K562 (cell line): Measurements from ENCODE around the gene PXN. TPM values are rescaled to one million over a fixed set of nuclear protein-coding genes. Genes with fewer than 3 reads are reported as not detected.
"Not testable (repeated sequence)": the region's sequence is repeated elsewhere in the genome, so short reads cannot be mapped to it uniquely, and the experiment has no call there.

ENCODE experiments used
- ATAC-seq: fragments of 200-7000 bp; cut with Tn5 transposase; 3 replicates; pipeline ENCODE4 v1.9.1; 2020; ENCODE audit warnings: moderate library complexity
- BruUV-seq: library from RNA; stranded (reverse); fragments of 400-500 nt; replicated peaks from 2 replicates; lab custom pipeline; 2021; lab: Mats Ljungman, UMichigan
- CTCF ChIA-PET: fragments of 300-600 bp; formaldehyde crosslinking; extraction: SDS; loops from one replicate; lab custom pipeline; 2021; ENCODE audit warnings: low intra/inter-chr PET ratio; lab: Yijun Ruan, JAX
- POLR2A ChIA-PET: fragments of 300-600, 350-650 bp; sonication (Branson Sonifier 250); formaldehyde crosslinking; extraction: SDS; loops from one replicate; lab custom pipeline; 2021; ENCODE audit warnings: antibody characterized with exemption, inconsistent platforms; lab: Yijun Ruan, JAX
- DNase-seq, 4 experiments: peaks; one replicate each; pipeline versions ENCODE4 v3.0.0 to v3.0.0-alpha.2; 2011 to 2018; ENCODE audit warnings: low spot score in 3 of 4, mixed read lengths in 3 of 4; ENCODE audit errors: extremely low read depth in 1 of 4
- FAIRE-seq: peaks from 2 replicates; lab custom pipeline; 2011; peaks lifted over from hg19 to GRCh38; lab: Jason Lieb, UNC
- H2AFZ ChIP-seq: 2 replicates; pipeline ENCODE4 v1.6.0; 2011; ENCODE audit warnings: low read depth, low read length, control low read depth, inconsistent platforms
- H3K27ac ChIP-seq: fragments of 200-600 bp; 3 replicates; pipeline ENCODE4 v1.8.0; 2011; ENCODE audit warnings: low read depth, mild to moderate bottlenecking, control low read depth, inconsistent platforms, low read length, moderate library complexity, mixed read lengths; ENCODE audit errors: extremely low read depth
- H3K27me3 ChIP-seq, 2 experiments: fragments of 300-600 bp in 1 of 2; 2 replicates in 1 of 2; 3 replicates in 1 of 2; pipeline versions ENCODE4 v1.6.0 to v1.8.0; 2011; ENCODE audit warnings: inconsistent platforms in 2 of 2, low read length in 2 of 2, mild to moderate bottlenecking in 1 of 2, mixed read lengths in 1 of 2, moderate library complexity in 1 of 2; ENCODE audit not compliant: control insufficient read depth in 2 of 2, insufficient read depth in 2 of 2
- H3K36me3 ChIP-seq: fragments of 300-600 bp; 3 replicates; pipeline ENCODE4 v1.8.0; 2011; ENCODE audit warnings: mild to moderate bottlenecking, low read length, inconsistent platforms; ENCODE audit not compliant: control insufficient read depth, insufficient read depth
- H3K4me1 ChIP-seq, 2 experiments: fragments of 200-600 bp in 1 of 2; replicated peaks in 1 of 2; 2 replicates in 1 of 2; 3 replicates in 1 of 2; pipeline versions ENCODE4 v1.5.1 to v1.8.0; 2011; ENCODE audit warnings: inconsistent platforms in 2 of 2, low read length in 2 of 2, mild to moderate bottlenecking in 1 of 2, mixed read lengths in 1 of 2, moderate library complexity in 1 of 2; ENCODE audit not compliant: control insufficient read depth in 2 of 2, insufficient read depth in 2 of 2
- H3K4me2 ChIP-seq: 2 replicates; pipeline ENCODE4 v1.6.1; 2011; ENCODE audit warnings: low read length, control low read depth, inconsistent platforms, mixed read lengths; ENCODE audit not compliant: insufficient read depth
- H3K4me3 ChIP-seq: fragments of 200-600 bp; sonication (generic), shearing (Covaris generic); 2 replicates; pipeline ENCODE4 v1.5.1; 2016; ENCODE audit warnings: control low read depth, inconsistent platforms
- H3K79me2 ChIP-seq: fragments of 200-600 bp; 3 replicates; pipeline ENCODE4 v1.8.0; 2011; ENCODE audit warnings: low read length, inconsistent platforms; ENCODE audit not compliant: control insufficient read depth, insufficient read depth
- H3K9ac ChIP-seq, 2 experiments: 2 replicates each; pipeline versions ENCODE4 v1.6.0 to v1.6.1; 2011; ENCODE audit warnings: low read depth in 2 of 2, low read length in 2 of 2, control low read depth in 1 of 2, inconsistent platforms in 1 of 2, mild to moderate bottlenecking in 1 of 2, mixed read lengths in 1 of 2; ENCODE audit not compliant: insufficient read depth in 1 of 2
- H3K9me1 ChIP-seq: one replicate; pipeline ENCODE4 v1.6.0; 2011; ENCODE audit warnings: inconsistent platforms, mild to moderate bottlenecking, low read length, moderate library complexity; ENCODE audit not compliant: control insufficient read depth, insufficient read depth
- H3K9me3 ChIP-seq: replicated peaks from 2 replicates; pipeline ENCODE4 v1.5.1; 2011; ENCODE audit warnings: low read depth, low read length, inconsistent platforms; ENCODE audit not compliant: control insufficient read depth, insufficient read depth
- H4K20me1 ChIP-seq: replicated peaks from 2 replicates; pipeline ENCODE4 v1.6.1; 2011; ENCODE audit warnings: low read length, inconsistent platforms, mixed read lengths; ENCODE audit not compliant: control insufficient read depth, insufficient read depth
- E2F1 ChIP-seq: sonication (generic); formaldehyde crosslinking; IDR thresholded peaks from 2 replicates; pipeline ENCODE4 v1.8.1; 2023; ENCODE audit warnings: mild to moderate bottlenecking, missing genetic modification reagents, moderate library complexity
- FOXM1 ChIP-seq, 2 experiments: fragments of 450-650 bp in 1 of 2; sonication (generic) in 1 of 2; formaldehyde crosslinking in 1 of 2; IDR thresholded peaks; 2 replicates each; pipeline versions ENCODE4 v1.6.1 to v1.9.0; 2017 to 2022; ENCODE audit warnings: low read depth in 2 of 2, mild to moderate bottlenecking in 2 of 2, missing genetic modification reagents in 1 of 2, moderate library complexity in 1 of 2
- HBP1 ChIP-seq: fragments of 450-650 bp; formaldehyde crosslinking; IDR thresholded peaks from 2 replicates; pipeline ENCODE4 v1.4.0; 2022; ENCODE audit warnings: missing genetic modification characterization
- POLR2A ChIP-seq: fragments of 450-650 bp; conservative IDR thresholded peaks from 2 replicates; pipeline ENCODE4 v1.6.1; 2016
- POLR2B ChIP-seq: fragments of 450-650 bp; IDR thresholded peaks from 2 replicates; pipeline ENCODE4 v1.6.1; 2018; ENCODE audit warnings: low read depth; ENCODE audit not compliant: partially characterized antibody
- RBFOX2 ChIP-seq: fragments of 200-400 bp; formaldehyde crosslinking; IDR thresholded peaks from 2 replicates; pipeline ENCODE4 v1.6.1; 2017; ENCODE audit warnings: low read depth, mild to moderate bottlenecking, low read length, moderate library complexity
- SPI1 ChIP-seq: IDR thresholded peaks from 2 replicates; pipeline ENCODE4 v1.6.1; 2011; ENCODE audit warnings: low read depth, low read length, control low read depth, borderline replicate concordance
- SUPT5H ChIP-seq: fragments of 450-650 bp; IDR thresholded peaks from 2 replicates; pipeline ENCODE4 v1.6.1; 2016
- TEAD1 ChIP-seq, 2 experiments: fragments of 450-650 bp in 1 of 2; sonication (generic) in 1 of 2; formaldehyde crosslinking; IDR thresholded peaks; 2 replicates each; pipeline versions ENCODE4 v1.4.0 to v1.8.0; 2020 to 2022; ENCODE audit warnings: mild to moderate bottlenecking in 2 of 2, missing genetic modification reagents in 1 of 2
- ZNF253 ChIP-seq: fragments of 250-450 bp; sonication (Bioruptor Pico); conservative IDR thresholded peaks from 2 replicates; pipeline ENCODE4 v1.6.1; 2021; ENCODE audit warnings: mild to moderate bottlenecking
- ZNF347 ChIP-seq: fragments of 450-650 bp; formaldehyde crosslinking; IDR thresholded peaks from 2 replicates; pipeline ENCODE4 v1.4.0; 2020; ENCODE audit warnings: low read depth, mild to moderate bottlenecking, moderate library complexity
- ZNF717 ChIP-seq: fragments of 250-450 bp; sonication (Bioruptor Pico); IDR thresholded peaks from 2 replicates; pipeline ENCODE4 v1.5.0; 2021
- WGBS: fragments of 100-300 bp; shearing (Covaris generic); methylation state at CpG from one replicate; pipeline ENCODE4 v1.1.6; 2016; ENCODE audit warnings: low coverage, mixed read lengths; ENCODE audit not compliant: insufficient coverage; ENCODE audit errors: missing lambda C conversion rate; 5-methylcytosine and 5-hydroxymethylcytosine counted together
- in situ Hi-C: fragments of 300-500 bp; cut with MboI; formaldehyde crosslinking; loops from 4 replicates; pipeline ENCODE4 v1.15.0; 2018; ENCODE audit warnings: inconsistent platforms, mixed read lengths
- intact Hi-C: fragments of 100-400 bp; cut with micrococcal nuclease; formaldehyde crosslinking; loops from 2 replicates; pipeline ENCODE4 v1.14.2; 2022
- polyA plus RNA-seq, 8 experiments: library from polyadenylated mRNA; depleted of rRNA in 4 of 8; stranded (reverse) in 5 of 8; unstranded in 3 of 8; fragments of >200 nt; fragmentation: Nextera tagmentation in 2 of 8; fragmentation: Illumina TruSeq in 1 of 8; extraction: Ambion mirVana in 2 of 8; extraction: Trizol in 1 of 8; gene quantifications; 2 replicates each; pipeline versions ENCODE4 v1.2.1 to v1.2.3, GENCODE V29; 2011 to 2014; ENCODE audit warnings: inconsistent platforms in 1 of 8, missing spikeins in 1 of 8
- total RNA-seq, 7 experiments: library from RNA; depleted of rRNA in 6 of 7; stranded (reverse); fragments of >200 nt in 6 of 7; fragmentation: Illumina TruSeq in 2 of 7; extraction: Trizol in 2 of 7; gene quantifications; 2 replicates each; pipeline versions ENCODE4 v1.2.1 to v1.2.3, GENCODE V29; 2011 to 2021; ENCODE audit warnings: low replicate concordance in 1 of 7
- TF ChIP-seq, protein P1 (sequence below): fragments of 450-650 bp; formaldehyde crosslinking; IDR thresholded peaks from 2 replicates; pipeline ENCODE4 v1.4.0; 2022; ENCODE audit warnings: mild to moderate bottlenecking, moderate library complexity
- TF ChIP-seq, protein P2 (sequence below): sonication (generic); IDR thresholded peaks from 2 replicates; pipeline ENCODE4 v1.6.1; 2016
- TF ChIP-seq, protein P3 (sequence below): fragments of 450-650 bp; formaldehyde crosslinking; conservative IDR thresholded peaks from 2 replicates; pipeline ENCODE4 v1.4.0; 2022; ENCODE audit warnings: mild to moderate bottlenecking, missing genetic modification characterization

Gene PXN
- total and polyA plus RNA-seq, 9 of the 15 experiments (the other 6 are each of a cell fraction or from before 2014, with no cell fraction given) = 4.0 to 74.1 (median 18.6) TPM

GRCh38 chr12:120196817-120197541, 68.6 kb downstream of the PXN start:
- in situ Hi-C loops; ATAC-seq; CTCF ChIA-PET; H3K9me1 ChIP-seq; intact Hi-C loops; FAIRE-seq; H2AFZ ChIP-seq; H3K9me3 ChIP-seq; H3K27me3 ChIP-seq; TF ChIP-seq FOXM1 (IDR thresholded peaks at IDR 0.05; ENCODE audit: low read depth): not testable (repeated sequence)
- H3K79me2 ChIP-seq = peaks cover 94% of the 10 kb centered on the region
- 45% methylated on average over 7 of the region's 7 CpGs for WGBS
- H4K20me1 ChIP-seq = peaks cover 35% of the 10 kb centered on the region
- peaks cover 60% of the 10 kb centered on the region for H3K36me3 ChIP-seq
- DNase-seq = peak in 1 of 4 experiments; percentile 38
- peak overlapping the region; percentile 84; the same call in 1 of the 2 replicates for H3K4me3 ChIP-seq
- H3K9ac ChIP-seq = peak overlapping the region; percentile 21 to 78; a peak in 3 of 4 replicates
- TSS peak; percentile 4 for BruUV-seq
- H3K4me1 ChIP-seq = peaks cover 15 to 35% of the 10 kb centered on the region in 2 experiments; a peak in 4 of 5 replicates
- H3K27ac ChIP-seq = peak overlapping the region; percentile 96
- H3K4me2 ChIP-seq = peak overlapping the region; percentile 100
- POLR2A ChIA-PET = interaction anchor here (0.6 to 12.6 kb wide), 17 partner anchors 10 to 95 kb away, joined by 3 to 331 read pairs (median 6); partner anchors contain the start of genes PXN, RAB35, RNU4-1 and RNU4-2
- TF ChIP-seq, protein P1, sequence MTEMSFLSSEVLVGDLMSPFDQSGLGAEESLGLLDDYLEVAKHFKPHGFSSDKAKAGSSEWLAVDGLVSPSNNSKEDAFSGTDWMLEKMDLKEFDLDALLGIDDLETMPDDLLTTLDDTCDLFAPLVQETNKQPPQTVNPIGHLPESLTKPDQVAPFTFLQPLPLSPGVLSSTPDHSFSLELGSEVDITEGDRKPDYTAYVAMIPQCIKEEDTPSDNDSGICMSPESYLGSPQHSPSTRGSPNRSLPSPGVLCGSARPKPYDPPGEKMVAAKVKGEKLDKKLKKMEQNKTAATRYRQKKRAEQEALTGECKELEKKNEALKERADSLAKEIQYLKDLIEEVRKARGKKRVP = peak; percentile 60; the same call in 1 of the 2 replicates
- peak; percentile 60; the same call in 1 of the 2 replicates for TF ChIP-seq ZNF347 (CRISPR knock-in tag)
- TF ChIP-seq SUPT5H = peak; percentile 66
- peak; percentile 36; the same call in 1 of the 2 replicates for TF ChIP-seq SPI1
- 0 out of 2 replicates have a peak, but pooled peaks have one; percentile 26 for TF ChIP-seq ZNF253 (CRISPR knock-in tag)
- TF ChIP-seq TEAD1 (CRISPR knock-in tag; IDR thresholded peaks at IDR 0.05) = peak in 1 of 2 experiments; percentile 66; a peak in 1 of 4 replicates
- TF ChIP-seq ZNF717 (CRISPR knock-in tag) = 0 out of 2 replicates have a peak, but pooled peaks have one; percentile 34
- TF ChIP-seq, protein P2, sequence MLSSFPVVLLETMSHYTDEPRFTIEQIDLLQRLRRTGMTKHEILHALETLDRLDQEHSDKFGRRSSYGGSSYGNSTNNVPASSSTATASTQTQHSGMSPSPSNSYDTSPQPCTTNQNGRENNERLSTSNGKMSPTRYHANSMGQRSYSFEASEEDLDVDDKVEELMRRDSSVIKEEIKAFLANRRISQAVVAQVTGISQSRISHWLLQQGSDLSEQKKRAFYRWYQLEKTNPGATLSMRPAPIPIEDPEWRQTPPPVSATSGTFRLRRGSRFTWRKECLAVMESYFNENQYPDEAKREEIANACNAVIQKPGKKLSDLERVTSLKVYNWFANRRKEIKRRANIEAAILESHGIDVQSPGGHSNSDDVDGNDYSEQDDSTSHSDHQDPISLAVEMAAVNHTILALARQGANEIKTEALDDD = peak; percentile 56
- TF ChIP-seq E2F1 (CRISPR knock-in tag) = peak; percentile 45; the same call in 1 of the 2 replicates
- peak; percentile 56 for TF ChIP-seq RBFOX2
- TF ChIP-seq POLR2A = peak; percentile 62
- TF ChIP-seq, protein P3, sequence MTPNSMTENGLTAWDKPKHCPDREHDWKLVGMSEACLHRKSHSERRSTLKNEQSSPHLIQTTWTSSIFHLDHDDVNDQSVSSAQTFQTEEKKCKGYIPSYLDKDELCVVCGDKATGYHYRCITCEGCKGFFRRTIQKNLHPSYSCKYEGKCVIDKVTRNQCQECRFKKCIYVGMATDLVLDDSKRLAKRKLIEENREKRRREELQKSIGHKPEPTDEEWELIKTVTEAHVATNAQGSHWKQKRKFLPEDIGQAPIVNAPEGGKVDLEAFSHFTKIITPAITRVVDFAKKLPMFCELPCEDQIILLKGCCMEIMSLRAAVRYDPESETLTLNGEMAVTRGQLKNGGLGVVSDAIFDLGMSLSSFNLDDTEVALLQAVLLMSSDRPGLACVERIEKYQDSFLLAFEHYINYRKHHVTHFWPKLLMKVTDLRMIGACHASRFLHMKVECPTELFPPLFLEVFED (CRISPR knock-in tag) = peak; percentile 85; the same call in 1 of the 2 replicates
- peak; percentile 31 for TF ChIP-seq POLR2B
- TF ChIP-seq HBP1 = 0 out of 2 replicates have a peak, but pooled peaks have one; percentile 28
- 0 out of 2 replicates have a peak, but pooled peaks have one; percentile 29 for TF ChIP-seq FOXM1 (CRISPR knock-in tag; IDR thresholded peaks at IDR 0.05; ENCODE audit: low read depth)
